HL-60 (cell line): ENCODE data around the gene PPP2R5C.

Source experiments
- CTCF ChIP-seq: IDR thresholded peaks from one replicate; pipeline ENCODE4 v1.5.1; 2011; ENCODE audit warnings: low read length, control low read depth, inconsistent platforms; ENCODE audit not compliant: insufficient read depth
- POLR2AphosphoS5 ChIP-seq: IDR thresholded peaks from 2 replicates; pipeline ENCODE4 v1.6.1; 2012; ENCODE audit warnings: low read depth

GRCh38 chr14:101948666-101949216, 187.2 kb downstream of the PPP2R5C start:
- TF ChIP-seq POLR2AphosphoS5, result no peak
- TF ChIP-seq CTCF, result no peak
